ENCODE data around the gene DAND5.

The DAND5 gene

DNA sequence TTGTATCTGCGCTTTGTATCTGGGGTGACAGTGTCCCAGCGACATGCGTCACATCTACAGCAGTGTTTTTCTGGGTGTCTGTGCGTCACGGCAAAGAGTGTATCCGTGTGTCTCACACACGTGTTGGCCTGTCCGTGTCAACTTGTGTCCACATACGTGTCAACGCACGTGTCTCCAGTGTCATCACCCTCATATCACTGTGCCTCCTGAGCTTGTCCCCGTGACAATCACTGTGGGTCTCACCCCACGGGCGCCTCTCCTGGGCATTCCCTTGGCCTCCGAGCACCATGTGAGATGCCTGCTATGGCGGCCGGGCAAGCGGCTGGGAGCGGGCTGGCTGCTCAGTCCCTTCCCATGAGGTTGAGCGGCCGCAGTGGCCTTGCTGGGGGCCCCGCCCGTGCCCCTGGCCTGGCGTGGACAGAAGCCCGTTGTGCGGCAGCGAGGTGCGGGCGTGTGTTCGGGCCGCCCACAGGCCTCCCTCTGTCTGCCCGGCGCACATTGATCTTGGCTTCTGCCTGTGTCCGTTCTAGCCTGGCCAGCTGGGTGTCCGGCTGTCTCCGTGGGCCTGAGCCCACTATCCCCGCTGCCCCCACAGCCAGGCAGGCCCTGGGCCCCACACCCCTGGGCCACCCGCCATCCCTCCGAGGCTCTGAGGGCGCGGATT is 32.3 kb downstream of the DAND5 start:
- Histone ChIP-seq H3K4me3 (ENCODE audit: low read depth in 1 of 2, low read length in 2 of 2) (no peak overlapping the region), H3K27ac (ENCODE audit: low read length) (no peak overlapping the region), H3K79me2 (ENCODE audit: insufficient read depth, low read length) (no peaks in the 10 kb centered on the region), H3K9me3 (ENCODE audit: insufficient read depth, low read length, severe bottlenecking) (no peaks in the 10 kb centered on the region), H3K4me1 (ENCODE audit: insufficient read depth, low read length) (peaks cover 4% of the 10 kb centered on the region), H3K9ac (ENCODE audit: low read depth, low read length) (no peak overlapping the region), H3K4me2 (ENCODE audit: insufficient read depth, low read length) (no peak overlapping the region), H2AFZ (ENCODE audit: low read depth, low read length) (no peak overlapping the region), H3K36me3 (ENCODE audit: insufficient read depth, low read length) (no peaks in the 10 kb centered on the region), H4K20me1 (ENCODE audit: insufficient read depth, low read length) (peaks cover 35% of the 10 kb centered on the region), H3K27me3 (ENCODE audit: insufficient read depth, low read length, poor library complexity) (no peaks in the 10 kb centered on the region)
- TF ChIP-seq, protein P1, sequence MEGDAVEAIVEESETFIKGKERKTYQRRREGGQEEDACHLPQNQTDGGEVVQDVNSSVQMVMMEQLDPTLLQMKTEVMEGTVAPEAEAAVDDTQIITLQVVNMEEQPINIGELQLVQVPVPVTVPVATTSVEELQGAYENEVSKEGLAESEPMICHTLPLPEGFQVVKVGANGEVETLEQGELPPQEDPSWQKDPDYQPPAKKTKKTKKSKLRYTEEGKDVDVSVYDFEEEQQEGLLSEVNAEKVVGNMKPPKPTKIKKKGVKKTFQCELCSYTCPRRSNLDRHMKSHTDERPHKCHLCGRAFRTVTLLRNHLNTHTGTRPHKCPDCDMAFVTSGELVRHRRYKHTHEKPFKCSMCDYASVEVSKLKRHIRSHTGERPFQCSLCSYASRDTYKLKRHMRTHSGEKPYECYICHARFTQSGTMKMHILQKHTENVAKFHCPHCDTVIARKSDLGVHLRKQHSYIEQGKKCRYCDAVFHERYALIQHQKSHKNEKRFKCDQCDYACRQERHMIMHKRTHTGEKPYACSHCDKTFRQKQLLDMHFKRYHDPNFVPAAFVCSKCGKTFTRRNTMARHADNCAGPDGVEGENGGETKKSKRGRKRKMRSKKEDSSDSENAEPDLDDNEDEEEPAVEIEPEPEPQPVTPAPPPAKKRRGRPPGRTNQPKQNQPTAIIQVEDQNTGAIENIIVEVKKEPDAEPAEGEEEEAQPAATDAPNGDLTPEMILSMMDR (IDR thresholded peaks at IDR 0.05; ENCODE audit: borderline replicate concordance, extremely low read depth, low read length, poor library complexity, severe bottlenecking): no peak
- TF ChIP-seq EZH2 (IDR thresholded peaks at IDR 0.05; ENCODE audit: borderline replicate concordance, low read depth, low read length, severe bottlenecking): no peak
- DNase-seq (no peak), ATAC-seq (ENCODE audit: insufficient read depth, low read depth) (no peak)

DNA sequence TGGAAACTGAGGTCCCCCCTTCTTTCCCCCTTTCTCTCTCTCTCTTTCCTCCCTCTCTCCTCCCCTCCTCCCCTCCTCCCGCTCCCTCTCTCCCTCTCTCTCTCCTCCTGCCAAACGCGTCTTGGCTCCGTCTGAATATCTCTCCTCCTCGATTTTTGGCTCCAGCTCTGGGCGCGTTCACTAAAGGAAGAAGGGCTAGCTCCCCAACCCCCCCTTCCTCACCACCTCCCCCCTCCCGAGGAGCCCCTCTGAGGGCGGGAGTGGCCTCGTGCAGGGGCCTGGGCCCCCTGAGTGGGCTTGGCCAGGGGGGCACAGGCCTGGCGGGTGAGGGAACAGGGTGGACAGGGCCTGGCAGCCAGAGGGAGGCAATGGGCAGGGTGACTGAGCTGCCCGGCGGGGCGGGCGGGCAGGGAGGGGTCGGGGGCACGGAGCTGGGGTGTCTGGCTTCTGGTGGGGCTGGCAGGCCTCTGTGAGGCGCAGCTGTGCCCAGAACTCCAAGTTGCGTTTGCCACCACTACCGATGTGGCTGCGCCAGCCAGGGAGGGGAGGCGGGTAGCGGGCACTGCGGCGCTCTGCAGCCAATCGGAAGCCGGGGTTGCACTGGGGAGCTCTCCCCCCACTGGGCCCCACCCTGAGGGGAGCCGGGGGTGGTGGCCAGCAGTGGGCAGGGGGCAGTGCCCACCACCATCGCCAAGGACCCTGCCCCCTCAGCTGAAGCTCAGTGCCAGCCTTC is 33.0 kb downstream of the DAND5 start:
- TF ChIP-seq EZH2 (IDR thresholded peaks at IDR 0.05; ENCODE audit: borderline replicate concordance, low read depth, low read length, severe bottlenecking): no peak
- TF ChIP-seq, protein P1 (IDR thresholded peaks at IDR 0.05; ENCODE audit: borderline replicate concordance, extremely low read depth, low read length, poor library complexity, severe bottlenecking): no peak
- Histone ChIP-seq H3K9me3 (ENCODE audit: insufficient read depth, low read length, severe bottlenecking) (no peaks in the 10 kb centered on the region), H3K4me1 (ENCODE audit: insufficient read depth, low read length) (no peaks in the 10 kb centered on the region), H3K4me3 (ENCODE audit: low read depth in 1 of 2, low read length in 2 of 2) (no peak overlapping the region), H3K36me3 (ENCODE audit: insufficient read depth, low read length) (no peaks in the 10 kb centered on the region), H3K9ac (ENCODE audit: low read depth, low read length) (no peak overlapping the region), H3K27ac (ENCODE audit: low read length) (no peak overlapping the region), H3K79me2 (ENCODE audit: insufficient read depth, low read length) (no peaks in the 10 kb centered on the region), H2AFZ (ENCODE audit: low read depth, low read length) (no peak overlapping the region), H4K20me1 (ENCODE audit: insufficient read depth, low read length) (peaks cover 30% of the 10 kb centered on the region), H3K27me3 (ENCODE audit: insufficient read depth, low read length, poor library complexity) (no peaks in the 10 kb centered on the region), H3K4me2 (ENCODE audit: insufficient read depth, low read length) (no peak overlapping the region)
- DNase-seq (no peak), ATAC-seq (ENCODE audit: insufficient read depth, low read depth) (no peak)

DNA sequence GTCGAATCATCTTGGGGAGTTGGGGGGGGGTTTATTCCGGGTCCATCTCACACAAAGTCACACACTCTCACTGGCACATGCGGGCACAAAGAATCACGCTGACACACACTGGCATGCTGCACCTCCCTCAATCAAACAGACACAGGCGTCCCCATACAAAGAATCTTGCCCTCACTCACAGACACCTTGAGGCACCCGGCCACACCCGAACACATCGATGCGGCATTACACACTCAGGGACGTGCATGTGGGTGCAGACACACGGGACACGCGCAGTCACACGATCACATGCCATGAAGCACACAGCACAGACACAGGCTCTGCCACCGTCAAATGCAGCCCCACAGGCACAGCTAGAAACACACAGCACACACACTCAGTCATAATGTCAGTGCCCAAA is 33.7 kb downstream of the DAND5 start:
- Histone ChIP-seq H3K36me3 (ENCODE audit: insufficient read depth, low read length) (no peaks in the 10 kb centered on the region), H2AFZ (ENCODE audit: low read depth, low read length) (no peak overlapping the region), H3K4me3 (ENCODE audit: low read depth in 1 of 2, low read length in 2 of 2) (no peak overlapping the region), H3K9me3 (ENCODE audit: insufficient read depth, low read length, severe bottlenecking) (no peaks in the 10 kb centered on the region), H4K20me1 (ENCODE audit: insufficient read depth, low read length) (peaks cover 25% of the 10 kb centered on the region), H3K4me2 (ENCODE audit: insufficient read depth, low read length) (no peak overlapping the region), H3K79me2 (ENCODE audit: insufficient read depth, low read length) (no peaks in the 10 kb centered on the region), H3K9ac (ENCODE audit: low read depth, low read length) (no peak overlapping the region), H3K27me3 (ENCODE audit: insufficient read depth, low read length, poor library complexity) (no peaks in the 10 kb centered on the region), H3K27ac (ENCODE audit: low read length) (no peak overlapping the region), H3K4me1 (ENCODE audit: insufficient read depth, low read length) (no peaks in the 10 kb centered on the region)
- ATAC-seq (ENCODE audit: insufficient read depth, low read depth) (no peak), DNase-seq (no peak)
- TF ChIP-seq EZH2 (IDR thresholded peaks at IDR 0.05; ENCODE audit: borderline replicate concordance, low read depth, low read length, severe bottlenecking): no peak
- TF ChIP-seq, protein P1 (IDR thresholded peaks at IDR 0.05; ENCODE audit: borderline replicate concordance, extremely low read depth, low read length, poor library complexity, severe bottlenecking): no peak

Data from DND-41 (cell line).